ENCODE results near the gene MICAL3.

Gene MICAL3

GRCh38 chr22:17931400-17931825 is 92.9 kb downstream of the MICAL3 start:
- no peak overlapping the region for H3K4me3 ChIP-seq (replicated peaks; ENCODE audit: insufficient read depth, low read length)
- no peaks in the 10 kb centered on the region for H3K27me3 ChIP-seq (ENCODE audit: insufficient read depth, poor library complexity, severe bottlenecking)
- TF ChIP-seq GABPA (IDR thresholded peaks at IDR 0.05; ENCODE audit: low read depth) = no peak
- no peak for TF ChIP-seq CTCF (IDR thresholded peaks at IDR 0.05; ENCODE audit: insufficient read depth, low read length)
- TF ChIP-seq REST (IDR thresholded peaks at IDR 0.05; ENCODE audit: insufficient replicate concordance, low read depth) = no peak
- TF ChIP-seq SPI1 (IDR thresholded peaks at IDR 0.05; ENCODE audit: borderline replicate concordance, low read depth) = no peak
- no peak for TF ChIP-seq POLR2AphosphoS5 (IDR thresholded peaks at IDR 0.05; ENCODE audit: low read depth)
- no peak for DNase-seq (ENCODE audit: low read depth in 1 of 2, low spot score in 1 of 2)
- H3K27ac ChIP-seq (replicated peaks) = no peak overlapping the region

- H3K27me3 ChIP-seq (ENCODE audit: insufficient read depth, poor library complexity, severe bottlenecking) = no peaks in the 10 kb centered on the region
- no peak overlapping the region for H3K4me3 ChIP-seq (replicated peaks; ENCODE audit: insufficient read depth, low read length)
- no peak for DNase-seq (ENCODE audit: low read depth in 1 of 2, low spot score in 1 of 2)
- no peak for TF ChIP-seq REST (IDR thresholded peaks at IDR 0.05; ENCODE audit: insufficient replicate concordance, low read depth)
- no peak for TF ChIP-seq POLR2AphosphoS5 (IDR thresholded peaks at IDR 0.05; ENCODE audit: low read depth)
- no peak for TF ChIP-seq GABPA (IDR thresholded peaks at IDR 0.05; ENCODE audit: low read depth)
- no peak for TF ChIP-seq SPI1 (IDR thresholded peaks at IDR 0.05; ENCODE audit: borderline replicate concordance, low read depth)
- no peak for TF ChIP-seq CTCF (IDR thresholded peaks at IDR 0.05; ENCODE audit: insufficient read depth, low read length)
- H3K27ac ChIP-seq (replicated peaks) = no peak overlapping the region
Measured at GRCh38 chr22:17930455-17931313, 93.7 kb downstream of the MICAL3 start.

- no peak overlapping the region for H3K27ac ChIP-seq (replicated peaks)
- TF ChIP-seq GABPA (IDR thresholded peaks at IDR 0.05; ENCODE audit: low read depth) (no peak), CTCF (IDR thresholded peaks at IDR 0.05; ENCODE audit: insufficient read depth, low read length) (no peak), SPI1 (IDR thresholded peaks at IDR 0.05; ENCODE audit: borderline replicate concordance, low read depth) (no peak), POLR2AphosphoS5 (IDR thresholded peaks at IDR 0.05; ENCODE audit: low read depth) (no peak), REST (IDR thresholded peaks at IDR 0.05; ENCODE audit: insufficient replicate concordance, low read depth) (no peak)
Measured at GRCh38 chr22:17929909-17930308, 94.5 kb downstream of the MICAL3 start.

More at GRCh38 chr22:17929909-17930308, 94.5 kb downstream of the MICAL3 start:
- DNase-seq (ENCODE audit: low read depth in 1 of 2, low spot score in 1 of 2) = no peak
- H3K4me3 ChIP-seq (replicated peaks; ENCODE audit: insufficient read depth, low read length) = no peak overlapping the region
- H3K27me3 ChIP-seq (ENCODE audit: insufficient read depth, poor library complexity, severe bottlenecking) = no peaks in the 10 kb centered on the region
